ENCODE data around the gene ELP5.

DNA sequence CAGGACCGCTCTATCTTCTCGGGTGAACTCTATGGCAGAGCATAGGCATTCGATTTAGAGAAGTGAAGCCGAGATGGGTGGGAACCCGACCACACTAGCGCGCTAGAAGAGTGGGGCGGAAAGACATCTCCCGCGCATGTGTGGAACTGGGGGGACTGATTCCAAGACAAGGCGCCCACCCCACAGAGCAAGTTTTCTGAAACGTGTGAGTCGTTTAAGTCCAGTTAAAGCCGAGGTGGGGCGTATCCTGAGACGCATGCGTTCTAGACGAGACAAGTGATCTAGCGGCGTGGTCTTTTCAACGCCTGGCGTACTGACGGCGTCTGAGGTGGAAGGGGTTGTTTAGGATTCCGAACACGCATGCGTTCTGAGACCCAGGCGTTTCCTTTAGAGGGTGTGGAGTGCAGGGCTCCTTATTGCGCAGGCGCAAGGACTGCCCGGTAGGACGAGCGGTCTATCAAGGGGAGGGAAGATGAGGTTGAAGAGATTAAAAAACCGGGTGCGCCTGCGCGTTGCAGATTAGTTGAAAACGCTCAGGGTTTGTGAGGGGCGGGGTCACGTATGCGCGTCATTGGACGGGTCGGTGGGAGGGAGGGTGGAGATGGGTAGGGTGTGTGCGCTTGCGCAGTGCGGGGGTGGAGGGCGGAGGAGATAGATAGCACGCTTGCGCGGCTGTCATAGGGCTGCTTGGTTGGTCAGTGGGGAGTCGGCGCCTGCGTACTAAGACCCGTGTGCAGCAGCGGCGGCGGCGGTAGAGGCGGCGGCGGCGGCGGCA, 55.1 kb downstream of the ELP5 start, which contains the start of gene EIF5A:
- TF ChIP-seq, protein P1, sequence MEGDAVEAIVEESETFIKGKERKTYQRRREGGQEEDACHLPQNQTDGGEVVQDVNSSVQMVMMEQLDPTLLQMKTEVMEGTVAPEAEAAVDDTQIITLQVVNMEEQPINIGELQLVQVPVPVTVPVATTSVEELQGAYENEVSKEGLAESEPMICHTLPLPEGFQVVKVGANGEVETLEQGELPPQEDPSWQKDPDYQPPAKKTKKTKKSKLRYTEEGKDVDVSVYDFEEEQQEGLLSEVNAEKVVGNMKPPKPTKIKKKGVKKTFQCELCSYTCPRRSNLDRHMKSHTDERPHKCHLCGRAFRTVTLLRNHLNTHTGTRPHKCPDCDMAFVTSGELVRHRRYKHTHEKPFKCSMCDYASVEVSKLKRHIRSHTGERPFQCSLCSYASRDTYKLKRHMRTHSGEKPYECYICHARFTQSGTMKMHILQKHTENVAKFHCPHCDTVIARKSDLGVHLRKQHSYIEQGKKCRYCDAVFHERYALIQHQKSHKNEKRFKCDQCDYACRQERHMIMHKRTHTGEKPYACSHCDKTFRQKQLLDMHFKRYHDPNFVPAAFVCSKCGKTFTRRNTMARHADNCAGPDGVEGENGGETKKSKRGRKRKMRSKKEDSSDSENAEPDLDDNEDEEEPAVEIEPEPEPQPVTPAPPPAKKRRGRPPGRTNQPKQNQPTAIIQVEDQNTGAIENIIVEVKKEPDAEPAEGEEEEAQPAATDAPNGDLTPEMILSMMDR (IDR thresholded peaks at IDR 0.05; ENCODE audit: insufficient read depth, low read depth, low read length) = no peak
- no peak for TF ChIP-seq EZH2 (IDR thresholded peaks at IDR 0.05; ENCODE audit: insufficient read depth, low read length)
